ENCODE data around the gene SLC35E1.

Gene SLC35E1

DNA sequence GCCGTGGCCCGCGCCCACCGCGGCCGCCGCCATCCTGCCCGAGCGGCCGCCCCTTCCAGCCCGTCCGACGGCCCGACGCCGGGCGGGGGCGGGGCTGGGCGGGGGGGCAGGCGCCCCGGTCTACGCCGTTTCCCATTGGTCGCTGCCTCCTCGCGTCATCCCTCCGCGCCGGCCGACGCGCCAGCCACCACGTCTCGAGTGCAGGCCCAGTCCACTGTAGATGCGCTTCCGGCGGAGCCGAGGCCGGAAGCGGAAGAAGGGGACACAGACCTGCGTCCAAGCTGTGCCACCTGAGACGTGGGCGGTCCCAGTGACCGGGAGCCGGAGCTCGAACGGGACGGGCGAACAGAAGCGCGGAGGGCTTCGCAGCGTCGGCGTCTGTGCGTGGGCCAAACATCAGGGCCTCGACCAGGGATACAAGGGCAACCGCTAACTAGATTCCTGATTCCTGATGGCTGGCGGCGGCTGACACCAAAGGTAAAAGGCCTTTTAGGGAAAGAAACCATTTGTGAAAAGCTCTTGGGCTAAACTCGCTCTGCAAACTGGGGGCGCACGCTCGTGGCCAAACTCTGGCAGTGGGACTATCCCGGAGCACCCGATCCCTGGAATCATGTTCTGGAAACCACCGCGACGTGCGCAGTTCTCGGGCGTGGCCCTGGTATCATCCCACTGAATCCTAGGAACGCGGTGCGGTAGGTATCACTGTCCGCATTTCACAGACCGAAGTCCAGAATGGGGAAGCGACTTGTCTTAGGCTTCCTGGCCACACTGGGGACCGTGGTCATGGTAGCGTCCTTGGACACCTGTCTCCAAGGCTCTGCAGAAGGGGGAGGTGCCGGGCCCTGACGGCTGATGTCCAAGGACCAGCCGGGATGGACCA lies at the start of gene SLC35E1:
Gene SLC35E1, minus strand, starts transcription at position 84 of the 880 bp plus-strand sequence. Its CDS starts 51 bp downstream, at position 33.
- DNase-seq (ENCODE audit: low read depth): peak; percentile 96

DNA sequence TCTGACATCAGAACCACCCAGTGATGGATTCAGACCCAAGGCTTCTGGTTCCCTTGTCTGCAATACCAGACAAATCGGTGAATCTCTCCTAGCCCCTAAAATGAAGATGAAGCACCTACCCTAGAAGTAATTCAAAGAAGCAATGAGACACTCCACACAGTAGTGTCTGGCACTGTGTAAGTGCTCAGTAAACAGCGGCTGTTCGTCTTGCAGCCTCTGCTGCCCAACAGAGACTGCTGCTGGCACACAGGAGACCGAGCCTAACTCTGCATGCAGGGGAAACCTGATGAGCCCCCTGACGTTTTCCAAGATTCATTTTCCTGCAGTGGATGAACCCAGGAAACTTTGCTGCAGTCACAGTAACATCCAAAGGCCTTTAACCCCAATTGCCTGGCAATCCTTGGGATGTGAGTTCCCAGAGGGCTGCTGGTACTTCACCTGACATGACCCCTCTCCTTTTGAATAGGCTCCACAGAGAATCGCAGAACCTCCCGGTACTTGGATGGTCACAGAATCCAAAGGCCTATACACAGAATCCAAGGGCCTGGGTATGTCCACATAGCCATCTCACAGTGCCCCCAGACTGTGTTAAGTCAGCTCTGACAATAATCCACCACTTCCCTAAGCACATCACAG lies 49.1 kb upstream of the SLC35E1 start:
- DNase-seq (ENCODE audit: low read depth): no peak

DNA sequence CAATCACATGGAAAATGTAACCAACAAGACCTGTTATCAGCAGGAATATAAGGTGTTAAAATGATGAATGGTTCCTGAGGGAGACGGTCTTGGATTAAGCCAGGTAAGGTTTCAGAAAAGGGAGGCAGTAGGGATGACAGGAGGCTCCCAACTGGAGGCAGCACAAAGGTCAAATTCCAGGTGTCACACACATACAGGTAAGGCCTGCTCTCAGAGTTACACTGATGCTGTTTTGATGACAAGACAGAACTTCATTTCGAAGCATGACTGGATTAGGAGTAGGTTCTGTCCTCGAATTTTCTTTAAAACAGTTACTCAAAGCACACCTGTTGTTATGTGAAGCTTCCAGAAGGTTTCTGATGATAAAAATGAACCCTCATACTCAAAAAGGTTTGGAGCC lies 48.4 kb upstream of the SLC35E1 start:
- DNase-seq (ENCODE audit: low read depth): no peak

DNA sequence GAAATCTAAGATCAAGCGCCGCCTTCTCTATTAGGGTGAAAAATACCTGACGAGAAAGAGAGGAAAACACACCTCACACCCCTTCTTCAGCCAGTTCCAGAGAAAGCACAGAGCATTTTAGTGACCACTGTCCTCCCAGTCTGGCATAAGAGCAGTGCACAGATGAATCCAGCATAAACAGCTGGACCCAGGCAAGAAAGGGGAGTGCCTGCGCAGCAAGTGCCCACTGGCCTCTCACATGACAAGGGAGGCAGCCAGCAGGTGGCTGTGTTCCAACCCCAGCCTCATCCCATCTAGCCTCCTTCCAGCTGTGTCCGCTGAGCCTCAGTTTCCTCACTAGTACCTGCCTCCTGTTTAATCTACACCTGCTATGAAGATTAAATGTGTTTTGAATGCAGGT lies 47.8 kb upstream of the SLC35E1 start:
- DNase-seq (ENCODE audit: low read depth): no peak

DNA sequence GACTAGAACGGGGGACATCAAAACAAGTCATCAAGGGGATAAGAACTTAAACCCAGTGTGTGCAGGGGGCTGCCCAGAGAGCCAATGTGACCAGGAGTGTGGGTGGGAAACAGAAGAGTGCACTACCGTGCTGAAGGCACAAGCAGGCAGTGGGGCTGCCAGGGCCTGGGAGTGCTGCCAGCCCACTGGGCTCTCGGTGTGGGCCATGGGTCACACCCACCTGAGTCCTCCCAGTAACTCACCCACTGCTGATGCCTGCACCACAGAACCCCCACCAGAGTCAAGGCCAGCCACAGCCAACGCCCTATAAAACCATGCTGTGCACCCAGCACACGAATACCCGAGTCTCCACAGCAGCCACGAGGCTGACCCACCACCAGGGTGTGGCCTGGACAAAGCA lies 47.2 kb upstream of the SLC35E1 start:
- DNase-seq (ENCODE audit: low read depth): peak; percentile 6

DNA sequence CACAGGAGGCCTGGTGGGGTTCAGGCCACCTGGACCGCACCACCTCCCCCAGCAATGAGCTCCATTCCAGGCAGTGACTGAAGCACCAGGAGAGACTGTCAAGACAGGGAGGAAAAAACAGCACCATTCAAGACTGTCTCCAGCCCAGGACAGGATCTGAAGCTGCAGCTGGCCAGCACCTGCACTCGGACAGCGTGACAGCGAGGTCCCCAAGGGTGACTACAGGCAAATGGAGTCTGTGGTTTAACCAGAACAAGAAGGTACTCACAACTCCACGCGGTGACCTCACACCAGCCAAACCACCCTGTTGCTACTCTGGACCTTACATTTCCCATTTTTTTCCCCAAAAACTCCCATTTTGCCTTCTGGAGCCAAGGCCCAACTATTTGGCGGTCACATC lies 46.0 kb upstream of the SLC35E1 start:
- DNase-seq (ENCODE audit: low read depth): no peak

DNA sequence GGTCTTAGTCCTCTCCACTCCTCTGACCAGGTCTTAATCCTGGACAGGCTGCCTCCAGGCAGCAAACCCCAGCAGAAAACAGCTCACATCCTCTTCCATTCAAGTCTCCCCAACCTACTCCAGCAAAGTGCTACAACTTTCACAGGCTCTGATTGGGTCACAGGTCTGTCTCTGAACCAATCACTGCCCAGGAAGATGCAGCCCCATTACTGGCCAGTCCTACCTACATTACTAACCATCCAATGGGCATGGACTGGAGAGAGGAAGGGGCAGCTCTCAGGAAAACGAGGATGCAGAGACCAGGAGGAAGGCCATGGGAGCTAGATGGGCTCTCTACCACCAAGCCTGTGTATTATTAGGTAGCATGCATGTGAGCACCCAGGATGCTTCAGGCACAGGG lies 43.6 kb upstream of the SLC35E1 start:
- DNase-seq (ENCODE audit: low read depth): peak; percentile 35

DNA sequence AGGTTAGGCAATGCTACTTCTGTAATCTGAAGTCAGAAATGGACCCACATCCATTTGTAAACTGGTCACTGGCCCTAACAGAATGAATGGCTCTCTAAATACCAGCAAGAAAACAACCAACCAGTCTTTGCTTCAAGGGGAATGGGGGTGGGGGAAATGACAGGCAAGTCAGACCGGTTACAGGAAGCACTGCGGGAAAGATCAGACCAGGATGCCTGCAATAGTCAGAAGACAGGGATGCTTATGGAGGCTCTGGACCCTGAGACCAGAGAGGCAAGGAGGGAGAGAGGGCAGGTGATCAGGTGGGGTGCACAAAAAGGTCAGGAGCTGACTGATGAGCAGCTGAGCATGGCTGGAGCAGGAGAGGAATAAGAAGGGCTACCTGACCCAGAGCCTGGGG lies 42.7 kb upstream of the SLC35E1 start:
- peak; percentile 7 for DNase-seq (ENCODE audit: low read depth)

DNA sequence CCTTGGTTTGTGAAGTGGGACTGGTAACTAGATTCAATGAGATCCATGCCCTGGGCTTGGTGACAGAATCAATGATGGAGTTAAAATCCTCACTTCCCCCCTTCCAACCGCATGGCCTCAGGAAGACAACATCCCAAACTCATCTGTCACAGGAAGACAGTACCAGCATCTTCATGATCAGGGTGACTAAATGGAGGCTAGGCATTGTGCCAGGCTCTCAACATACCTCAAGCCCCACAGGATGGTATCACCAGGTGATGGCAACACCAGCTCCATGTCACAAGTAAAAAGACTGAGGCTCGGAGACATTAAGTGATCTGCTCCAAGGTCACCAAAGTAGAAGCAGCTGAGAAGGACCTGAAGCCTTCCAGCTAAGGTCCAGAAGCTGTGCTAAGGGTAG lies 41.6 kb upstream of the SLC35E1 start:
- no peak for DNase-seq (ENCODE audit: low read depth)

DNA sequence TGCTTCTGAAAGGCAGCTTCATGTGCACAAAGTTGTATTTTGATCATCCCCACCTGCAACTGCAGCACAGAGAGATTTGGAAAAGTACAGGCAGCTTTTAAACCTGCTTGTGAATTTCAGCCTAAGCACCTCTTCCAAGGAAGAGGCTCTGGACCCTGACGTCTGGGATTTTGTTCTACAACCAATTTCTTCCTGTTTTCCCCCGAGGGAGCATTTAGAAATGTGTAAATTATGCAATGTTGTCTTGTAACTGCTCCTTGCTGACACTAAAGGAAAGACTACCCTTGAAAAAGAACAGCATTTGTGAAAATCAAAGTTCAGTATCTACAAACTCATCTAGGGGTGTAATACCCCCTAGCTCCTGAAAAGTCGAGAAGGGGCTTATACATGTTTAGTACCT lies 40.4 kb upstream of the SLC35E1 start:
- no peak for DNase-seq (ENCODE audit: low read depth)

DNA sequence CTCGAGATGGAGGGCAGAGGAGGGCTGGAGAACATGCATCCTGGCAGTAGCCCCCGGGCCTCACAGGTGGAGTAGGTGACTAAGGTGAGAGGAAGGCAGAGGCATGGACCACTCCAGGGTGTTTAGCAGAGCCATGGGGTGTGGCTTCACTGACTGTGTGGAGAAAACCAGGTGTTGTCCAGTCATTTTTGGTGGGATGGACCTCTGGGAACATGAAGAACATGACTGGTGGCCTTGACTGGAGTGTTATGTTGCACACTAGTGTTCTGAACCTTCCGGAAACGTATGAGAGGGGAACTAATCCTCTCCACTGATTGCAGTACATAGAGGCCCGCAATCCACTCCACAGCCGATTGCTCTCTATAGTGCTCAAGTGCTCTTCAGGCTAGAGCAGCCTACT lies 38.9 kb upstream of the SLC35E1 start:
- DNase-seq (ENCODE audit: low read depth): no peak

DNA sequence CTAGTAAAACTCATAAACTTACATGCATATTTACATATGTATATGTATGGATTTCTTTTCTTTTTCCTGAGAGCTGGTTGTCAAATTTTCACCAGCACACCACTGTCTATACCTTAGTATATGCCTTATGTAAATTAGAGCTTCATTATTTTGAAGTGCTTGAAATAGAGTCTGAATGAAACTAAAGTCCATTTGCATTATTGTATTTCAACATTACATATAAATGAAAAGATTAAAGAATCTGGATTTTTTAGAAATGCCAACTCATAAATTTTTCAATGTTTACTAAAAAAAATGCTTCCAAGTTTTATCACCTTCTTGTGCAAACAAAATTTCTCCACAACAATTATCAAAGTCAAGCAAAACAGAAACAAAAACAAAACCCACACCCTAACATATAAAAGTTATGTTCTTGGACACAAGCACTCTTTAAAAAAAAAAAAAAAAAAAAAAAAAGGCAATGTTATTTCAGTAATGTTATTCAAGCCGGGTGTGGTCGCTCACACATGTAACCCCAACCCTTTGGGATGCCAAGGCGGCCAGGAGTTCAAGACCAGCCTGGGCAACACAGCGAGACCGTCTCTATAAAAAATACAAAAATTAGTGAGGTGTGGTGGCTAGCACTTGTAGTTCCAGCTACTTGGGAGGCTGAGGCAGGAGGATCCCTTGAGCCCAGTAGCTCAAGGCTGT lies 37.4 kb upstream of the SLC35E1 start:
- DNase-seq (ENCODE audit: low read depth): no peak

DNA sequence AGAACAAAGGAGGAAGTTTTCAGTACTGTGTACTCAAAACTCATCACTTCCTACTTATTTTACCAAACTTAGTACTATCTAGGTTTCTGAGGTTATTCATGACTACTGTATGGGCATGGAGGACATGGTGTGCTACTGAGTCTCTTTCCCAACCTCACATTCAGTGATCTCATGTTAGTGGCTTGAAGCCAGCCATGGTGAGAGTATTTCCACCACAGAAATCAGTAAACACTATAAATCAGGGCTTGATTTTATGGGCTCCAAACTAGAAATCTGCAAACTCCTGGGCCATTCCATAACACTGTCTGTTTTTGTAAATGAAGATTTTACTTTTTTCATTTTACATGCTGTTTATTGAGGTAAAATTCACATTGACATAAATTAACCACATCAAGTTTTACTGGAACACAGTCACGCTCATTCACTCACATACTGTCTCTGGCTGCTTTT lies 36.1 kb upstream of the SLC35E1 start:
- peak; percentile 94 for DNase-seq (ENCODE audit: low read depth)

DNA sequence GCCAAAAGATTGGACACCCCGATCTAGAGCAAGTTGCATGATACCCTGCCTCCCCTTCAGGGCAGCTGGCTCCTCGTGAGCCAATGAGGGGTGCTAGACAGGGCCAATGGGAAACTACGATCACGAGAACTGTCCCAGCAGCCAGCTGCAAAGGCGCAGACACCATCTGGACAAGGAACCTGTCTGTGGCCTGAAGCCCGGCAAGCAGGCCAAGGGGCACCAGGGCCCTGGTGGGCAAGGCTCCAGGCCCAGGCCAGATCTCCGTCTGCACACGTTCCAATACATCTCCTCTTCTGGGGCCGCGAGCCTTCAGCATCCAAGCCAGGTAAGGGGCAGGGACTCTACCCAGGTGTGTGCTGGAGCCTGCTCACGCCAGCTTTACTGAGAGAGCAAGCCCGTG lies 35.6 kb upstream of the SLC35E1 start:
- no peak for DNase-seq (ENCODE audit: low read depth)

DNA sequence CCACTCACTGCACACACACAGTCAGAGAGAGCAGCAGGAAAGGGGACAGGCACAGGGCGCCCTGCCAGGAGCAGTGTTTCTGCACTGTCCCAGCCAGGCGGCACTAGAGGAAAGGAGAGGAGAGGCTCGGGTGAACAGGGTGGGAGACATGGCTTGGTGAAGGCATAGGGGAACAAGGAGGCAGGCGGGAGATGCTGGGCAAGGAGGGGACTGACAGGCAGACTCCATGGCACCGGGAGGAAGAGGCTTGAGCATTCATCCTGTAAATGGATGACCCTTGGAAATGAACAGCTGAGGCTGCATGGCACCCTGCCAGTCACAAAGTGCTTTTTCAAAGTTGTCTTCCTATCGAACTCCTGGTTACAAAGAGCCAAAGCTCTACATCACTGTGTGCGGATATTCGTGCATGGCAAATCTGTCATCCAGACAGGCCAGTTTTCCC lies 33.4 kb upstream of the SLC35E1 start:
- DNase-seq (ENCODE audit: low read depth): no peak

DNA sequence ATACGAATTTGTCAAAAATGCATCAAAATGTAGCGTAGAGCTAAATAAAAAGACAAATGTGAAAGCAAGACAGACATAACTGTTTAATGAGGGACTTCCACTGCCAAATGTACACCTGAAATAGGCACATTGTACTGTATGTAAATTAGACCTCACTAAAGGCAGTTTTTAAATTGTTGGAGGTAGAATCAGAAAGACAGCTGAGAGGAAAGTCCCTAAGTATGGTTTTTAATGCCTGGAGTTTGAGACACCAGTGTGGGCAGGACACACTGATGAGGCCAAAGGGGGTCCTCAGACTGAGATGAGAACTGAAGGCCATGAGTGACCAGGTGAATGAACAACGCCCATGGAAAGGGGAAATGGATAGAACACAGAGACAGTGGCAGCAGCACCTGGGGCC lies 32.9 kb upstream of the SLC35E1 start:
- no peak for DNase-seq (ENCODE audit: low read depth)

DNA sequence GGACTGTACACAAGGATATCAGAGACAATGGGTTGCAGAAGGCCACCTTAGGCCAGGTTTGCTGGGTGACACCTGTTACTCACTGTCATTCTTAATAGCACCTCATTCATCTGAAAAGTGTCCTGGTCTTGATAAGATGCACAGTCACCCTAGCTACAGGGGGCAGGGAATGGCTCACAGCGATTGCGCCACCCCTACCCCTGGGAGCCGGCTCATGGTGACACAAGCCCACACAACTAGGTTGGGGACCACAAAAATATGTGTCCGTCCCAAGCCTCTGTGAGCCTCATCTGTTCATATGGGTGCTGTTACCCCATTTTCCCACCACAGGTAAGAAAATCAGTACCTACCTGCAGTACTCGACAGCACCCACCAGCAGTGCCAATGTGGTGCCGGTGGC lies 32.4 kb upstream of the SLC35E1 start:
- no peak for DNase-seq (ENCODE audit: low read depth)

DNA sequence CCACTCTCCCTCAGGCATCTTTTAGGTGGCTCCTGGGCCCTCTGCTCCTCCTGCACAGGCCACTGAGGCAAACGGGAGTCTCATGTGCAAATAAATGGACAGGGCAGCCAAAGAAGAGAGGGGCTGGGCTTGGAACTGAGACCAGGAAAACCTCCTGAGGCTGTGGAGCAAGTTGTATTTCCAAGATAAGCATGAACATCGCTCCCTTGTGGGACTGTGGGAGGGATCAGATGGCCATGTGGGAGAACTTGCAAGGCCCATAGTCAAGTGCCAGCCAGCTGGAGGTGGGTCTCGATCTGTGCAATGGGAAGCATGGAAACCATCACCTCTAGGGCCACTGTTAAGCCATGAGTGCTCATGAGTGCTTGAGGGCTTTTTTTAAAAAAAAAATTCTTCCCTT lies 30.9 kb upstream of the SLC35E1 start:
- no peak for DNase-seq (ENCODE audit: low read depth)

DNA sequence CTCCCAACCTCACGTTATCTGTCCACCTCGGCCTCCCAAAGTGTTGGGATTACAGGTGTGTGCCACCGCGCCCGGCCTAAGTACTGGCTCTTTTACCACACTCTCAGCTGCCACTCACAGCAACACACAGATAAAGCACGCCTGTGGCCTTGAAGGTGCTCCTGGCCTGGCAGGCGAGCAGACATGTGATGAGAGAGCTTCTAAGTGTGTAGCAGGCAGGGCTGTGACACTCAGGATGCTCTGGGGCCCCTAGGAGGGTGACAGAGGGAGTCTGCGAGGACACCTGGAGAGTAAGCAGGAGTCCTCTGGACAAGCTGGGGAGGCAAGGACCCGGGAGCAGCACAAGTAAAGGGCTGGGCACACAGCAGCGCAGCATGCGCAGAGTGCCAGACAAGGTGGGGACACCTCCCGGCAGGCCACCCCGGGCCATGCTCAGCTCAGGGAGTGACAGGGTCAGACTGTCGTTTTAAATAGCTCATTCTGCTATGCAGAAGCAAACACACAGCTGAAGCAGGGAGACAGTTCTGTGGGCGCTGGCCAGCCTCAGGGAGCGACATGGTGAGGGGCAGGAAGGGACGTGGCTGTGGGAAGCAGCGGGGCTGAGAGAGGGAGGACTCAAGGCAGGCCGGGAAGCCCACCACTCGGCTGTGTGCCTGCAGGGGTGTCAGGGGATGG lies 29.3 kb upstream of the SLC35E1 start:
- no peak for DNase-seq (ENCODE audit: low read depth)

DNA sequence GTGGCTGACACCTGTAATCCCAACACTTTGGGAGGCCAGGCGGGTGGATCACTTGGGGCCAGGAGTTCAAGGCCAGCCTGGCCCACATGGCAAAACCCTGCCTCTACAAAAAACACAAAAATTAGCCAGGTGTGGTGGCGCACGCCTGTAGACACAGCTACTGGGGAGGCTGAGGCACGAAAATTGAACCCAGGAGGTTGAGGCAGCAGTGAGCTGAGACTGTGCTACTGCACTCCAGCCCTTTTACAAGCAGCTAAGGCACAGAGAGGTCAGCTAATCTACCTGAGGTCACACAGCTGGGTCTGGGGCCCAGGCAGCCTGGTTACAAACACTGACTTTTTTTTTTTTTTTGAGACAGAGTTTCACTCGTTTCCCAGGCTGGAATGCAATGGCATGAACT lies 28.6 kb upstream of the SLC35E1 start:
- DNase-seq (ENCODE audit: low read depth): no peak

DNA sequence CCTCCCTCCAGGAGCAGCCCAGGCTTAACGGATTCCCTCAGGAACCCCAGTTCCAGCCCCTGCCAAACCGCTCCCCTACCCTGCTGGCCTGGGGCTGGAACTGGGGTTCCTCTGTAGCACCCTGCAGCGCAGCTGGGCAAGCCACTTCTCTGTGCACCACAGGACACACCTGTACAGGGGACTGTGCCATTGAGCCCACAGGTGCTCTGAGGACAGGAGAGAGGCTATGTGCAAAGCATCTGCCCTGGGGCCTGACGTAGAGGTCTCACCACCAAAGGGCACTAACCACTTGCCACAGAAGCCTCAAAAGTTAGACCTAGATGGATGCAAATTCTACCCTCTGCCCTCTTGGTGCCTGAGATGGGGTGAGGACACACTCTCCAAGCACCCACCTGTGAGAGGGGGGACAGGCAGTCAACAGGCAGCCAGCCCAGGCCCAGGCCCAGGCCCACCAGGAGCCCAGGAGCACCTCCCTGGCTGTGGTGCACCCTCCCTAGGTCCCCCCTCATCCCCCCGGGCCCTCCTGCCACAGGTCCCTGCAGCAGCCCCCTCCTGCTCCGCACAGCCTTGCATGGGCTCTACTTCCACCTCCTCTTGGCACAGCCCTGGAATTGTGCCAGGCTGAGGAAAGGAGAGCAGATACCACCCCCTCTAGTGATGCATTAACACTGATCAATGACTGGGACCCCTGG lies 27.6 kb upstream of the SLC35E1 start:
- DNase-seq (ENCODE audit: low read depth): no peak

DNA sequence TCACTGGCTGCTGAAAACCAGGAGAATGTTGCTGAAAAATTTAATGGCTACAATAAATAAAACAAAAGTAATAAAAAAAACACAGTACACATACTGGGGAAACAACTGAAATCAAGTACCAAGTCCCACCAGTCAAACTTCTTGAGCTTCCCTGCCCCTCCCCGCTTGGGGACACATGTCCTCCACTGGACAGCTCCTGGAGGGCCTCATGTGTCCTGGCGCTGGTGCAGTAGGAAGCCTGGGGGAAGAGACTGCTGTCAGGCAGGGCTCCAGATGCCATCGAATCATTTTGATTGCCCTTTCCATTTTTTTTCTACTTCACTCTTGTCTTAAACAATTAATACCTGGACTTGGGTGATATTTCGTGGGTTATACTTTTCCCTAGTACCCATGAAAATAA lies 26.6 kb upstream of the SLC35E1 start:
- no peak for DNase-seq (ENCODE audit: low read depth)

Data from EH (cell line).